Smooth muscle cell of the brain vasculature (primary cell): Measurements from ENCODE around the gene SLC22A13.
"Not testable (repeated sequence)": the region's sequence is repeated elsewhere in the genome, so short reads cannot be mapped to it uniquely, and the experiment has no call there.

Source experiments
- DNase-seq: peaks from one replicate; pipeline ENCODE4 v3.0.0-alpha.2; 2012; ENCODE audit warnings: low read depth, low spot score

SLC22A13 gene

GRCh38 chr3:38264779-38265178, 833 bp upstream of the SLC22A13 start:
- DNase-seq: no peak

- no peak for DNase-seq
These were observed 1.2 kb downstream of the SLC22A13 start for GRCh38 chr3:38266810-38267209.

- DNase-seq: no peak
These were observed 2.0 kb downstream of the SLC22A13 start for GRCh38 chr3:38267662-38268061.

GRCh38 chr3:38268087-38268486, 2.5 kb downstream of the SLC22A13 start:
- no peak for DNase-seq

- no peak for DNase-seq
These were observed 2.9 kb downstream of the SLC22A13 start for GRCh38 chr3:38268522-38268921.

- no peak for DNase-seq
These were observed 5.0 kb downstream of the SLC22A13 start for GRCh38 chr3:38270606-38271005.

- no peak for DNase-seq
These were observed 5.9 kb downstream of the SLC22A13 start for GRCh38 chr3:38271553-38271952.

- no peak for DNase-seq
These were observed 9.4 kb downstream of the SLC22A13 start for GRCh38 chr3:38274864-38275649.

- no peak for DNase-seq
These were observed 10.0 kb downstream of the SLC22A13 start for GRCh38 chr3:38275658-38276057.

GRCh38 chr3:38276081-38276916, 10.7 kb downstream of the SLC22A13 start:
- no peak for DNase-seq

- no peak for DNase-seq
These were observed 11.5 kb downstream of the SLC22A13 start for GRCh38 chr3:38276917-38277630.

- DNase-seq: no peak
These were observed 13.2 kb downstream of the SLC22A13 start for GRCh38 chr3:38278841-38279240.

GRCh38 chr3:38281895-38282686, 16.5 kb downstream of the SLC22A13 start, which contains the start of gene SLC22A14:
SLC22A14 (plus strand) TSS chr3:38282294; CDS start chr3:38306027, 23,733 bp downstream.
- no peak for DNase-seq

- no peak for DNase-seq
These were observed 18.5 kb downstream of the SLC22A13 start for GRCh38 chr3:38283810-38284755.

- DNase-seq: no peak
These were observed 19.1 kb downstream of the SLC22A13 start for GRCh38 chr3:38284756-38285150.

- not testable (repeated sequence) for DNase-seq
These were observed 23.9 kb downstream of the SLC22A13 start for GRCh38 chr3:38289286-38290217.

- not testable (repeated sequence) for DNase-seq
These were observed 31.4 kb downstream of the SLC22A13 start for GRCh38 chr3:38297053-38297452.

GRCh38 chr3:38297537-38297936, 31.9 kb downstream of the SLC22A13 start:
- no peak for DNase-seq
